HG03565 (cell line): ENCODE measurements around the gene METTL6.
"Not testable (repeated sequence)": the region's sequence is repeated elsewhere in the genome, so short reads cannot be mapped to it uniquely, and the experiment has no call there.

Experiments
- ATAC-seq: cut with Tn5 transposase; IDR thresholded peaks from one replicate; pipeline ENCODE4 v1.9.1; 2021; ENCODE audit warnings: mild to moderate bottlenecking, moderate library complexity; ENCODE audit not compliant: unreplicated experiment

The METTL6 gene

DNA sequence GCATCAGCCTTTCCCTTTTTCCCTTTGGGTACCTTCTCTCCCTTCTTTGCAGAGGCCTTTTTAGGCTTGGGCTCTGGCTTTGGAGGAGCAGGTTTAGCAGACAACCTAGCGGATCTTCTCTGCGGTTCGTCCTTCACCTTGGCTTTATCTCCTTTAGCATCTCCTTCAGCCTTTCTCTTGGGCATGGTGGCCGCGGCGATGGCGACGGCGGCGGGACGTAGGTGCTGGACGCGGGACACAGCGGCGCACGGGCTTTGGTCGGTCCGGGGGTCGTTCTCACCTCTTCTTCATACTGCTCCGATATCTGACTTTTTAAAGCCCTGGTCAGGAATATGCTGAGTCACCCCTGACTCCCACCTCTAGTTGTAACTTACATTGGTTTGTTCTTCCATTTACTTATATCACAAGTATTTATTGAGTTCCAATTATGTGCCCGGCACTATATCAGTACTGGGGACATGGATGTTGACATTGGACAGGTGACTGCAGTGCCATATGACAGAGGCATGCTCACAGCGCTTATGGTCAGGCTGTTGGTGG lies 51.8 kb downstream of the METTL6 start:
- no peak for ATAC-seq

DNA sequence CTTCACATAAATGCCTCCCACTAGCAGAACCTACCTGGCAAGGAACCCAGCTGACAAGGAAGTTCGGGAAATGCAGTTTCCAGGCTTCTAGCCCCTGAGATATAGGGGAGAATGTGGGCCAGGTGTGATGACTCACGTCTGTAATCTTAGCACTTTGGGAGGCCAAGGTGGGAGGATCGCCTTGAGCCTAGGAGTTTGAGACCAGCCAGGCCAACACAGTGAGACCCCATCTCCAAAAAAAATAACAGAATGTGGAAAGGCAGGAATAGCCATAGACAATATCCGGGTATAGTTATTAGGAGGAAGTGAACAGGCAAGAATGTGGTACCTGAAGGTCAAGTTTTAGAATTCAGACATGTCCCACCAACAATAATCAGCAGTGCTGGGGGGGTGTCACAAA lies 54.4 kb downstream of the METTL6 start:
- ATAC-seq, result no peak

DNA sequence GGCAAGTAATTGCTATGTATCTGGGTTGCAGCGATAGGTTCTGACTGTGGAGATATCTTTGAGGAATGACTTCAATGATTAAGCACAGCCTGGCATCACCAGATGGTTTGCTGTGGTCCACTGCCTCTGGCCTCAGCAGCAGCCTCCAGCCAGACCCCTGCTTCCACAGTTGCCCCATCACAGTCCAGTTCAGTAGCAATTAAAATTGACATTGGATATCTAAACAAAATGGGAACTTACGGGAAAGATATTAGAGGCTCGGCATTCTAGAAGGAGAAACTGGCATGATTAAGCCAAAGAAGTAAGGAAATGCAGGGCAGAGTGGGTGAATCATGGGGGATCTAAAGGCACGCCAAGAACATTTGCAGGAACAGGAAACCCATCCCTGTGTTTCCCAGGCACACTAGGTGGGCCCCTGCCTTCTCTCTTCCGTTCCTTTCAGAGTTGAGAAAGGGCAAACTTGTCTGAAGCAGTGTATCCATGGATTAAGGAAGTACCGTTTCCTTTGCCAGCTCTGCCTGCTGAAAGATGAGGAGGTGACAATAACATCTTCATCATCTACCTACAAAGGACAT lies 58.7 kb downstream of the METTL6 start:
- ATAC-seq, result no peak

DNA sequence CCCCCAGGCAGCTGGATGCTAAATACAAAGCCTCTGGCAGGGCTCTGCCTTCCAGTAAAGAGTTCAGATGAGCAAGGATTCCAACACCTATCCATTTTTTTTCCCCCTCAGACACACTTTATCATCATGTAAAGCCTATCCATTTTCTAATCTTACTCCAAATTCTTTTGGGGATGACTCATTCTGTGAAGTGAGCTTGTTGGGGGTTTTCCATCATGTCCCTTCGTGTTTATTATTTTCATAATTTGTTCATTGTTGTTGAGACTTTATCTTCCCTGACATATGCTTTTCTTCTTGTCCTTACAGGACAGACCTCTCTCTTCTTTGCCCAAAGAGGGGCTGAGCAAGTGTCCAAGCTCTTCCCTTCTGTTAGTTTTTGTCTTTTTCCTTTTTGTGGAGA lies 60.3 kb downstream of the METTL6 start:
- ATAC-seq, result no peak

DNA sequence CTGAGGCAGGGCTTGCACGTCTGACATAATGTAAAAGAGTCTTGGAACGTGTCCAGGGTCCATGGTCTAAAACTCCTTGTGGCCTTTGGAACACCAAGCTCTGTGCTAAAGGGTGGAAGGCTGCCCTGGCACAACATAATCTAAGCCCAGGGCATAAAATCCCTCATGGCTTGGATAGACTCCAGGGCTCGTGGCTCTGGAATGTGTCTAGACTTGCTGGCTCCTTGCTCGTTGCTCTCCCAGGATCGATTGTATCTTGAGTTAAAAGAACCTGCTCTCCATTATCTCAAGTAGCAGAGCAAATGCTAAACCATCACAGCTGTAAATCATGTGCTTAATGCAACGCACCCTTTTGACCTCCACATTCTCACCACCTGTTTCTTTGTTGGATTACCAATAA lies 63.3 kb downstream of the METTL6 start:
- not testable (repeated sequence) for ATAC-seq

DNA sequence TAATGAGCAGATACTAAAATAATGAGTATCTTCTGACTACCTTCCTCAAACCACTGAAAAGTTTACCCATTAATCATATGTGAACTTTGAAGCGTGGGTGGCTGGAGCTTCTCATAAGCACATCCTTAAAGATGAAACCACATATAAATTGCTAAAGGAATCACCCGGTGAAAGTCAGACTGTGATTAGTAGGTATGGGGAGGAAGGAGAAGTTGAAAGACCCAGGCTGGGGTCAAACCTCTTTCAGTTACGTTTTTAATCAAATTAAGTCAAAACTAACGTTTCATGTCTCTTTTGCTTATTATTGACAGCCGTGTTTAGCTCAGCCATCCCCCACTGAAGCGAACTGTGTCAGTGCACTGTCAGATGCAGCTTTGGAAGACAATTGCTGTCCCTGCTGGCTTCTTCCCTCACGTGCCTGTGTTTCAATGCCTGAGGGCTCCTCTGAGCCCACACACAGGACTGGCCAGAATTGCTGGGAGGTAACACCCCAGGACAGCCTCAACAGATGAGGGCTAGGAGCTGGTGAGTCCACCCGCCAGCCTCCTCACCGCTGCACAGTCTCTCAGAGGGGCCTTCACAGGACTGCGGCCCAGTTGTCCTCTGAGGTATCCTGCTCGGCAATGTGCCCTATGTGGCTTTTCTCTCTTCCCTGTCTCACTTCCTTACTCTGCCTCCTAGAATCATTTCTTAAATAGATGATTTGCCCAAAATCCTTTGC lies 65.7 kb downstream of the METTL6 start:
- ATAC-seq, result peak; percentile 82

DNA sequence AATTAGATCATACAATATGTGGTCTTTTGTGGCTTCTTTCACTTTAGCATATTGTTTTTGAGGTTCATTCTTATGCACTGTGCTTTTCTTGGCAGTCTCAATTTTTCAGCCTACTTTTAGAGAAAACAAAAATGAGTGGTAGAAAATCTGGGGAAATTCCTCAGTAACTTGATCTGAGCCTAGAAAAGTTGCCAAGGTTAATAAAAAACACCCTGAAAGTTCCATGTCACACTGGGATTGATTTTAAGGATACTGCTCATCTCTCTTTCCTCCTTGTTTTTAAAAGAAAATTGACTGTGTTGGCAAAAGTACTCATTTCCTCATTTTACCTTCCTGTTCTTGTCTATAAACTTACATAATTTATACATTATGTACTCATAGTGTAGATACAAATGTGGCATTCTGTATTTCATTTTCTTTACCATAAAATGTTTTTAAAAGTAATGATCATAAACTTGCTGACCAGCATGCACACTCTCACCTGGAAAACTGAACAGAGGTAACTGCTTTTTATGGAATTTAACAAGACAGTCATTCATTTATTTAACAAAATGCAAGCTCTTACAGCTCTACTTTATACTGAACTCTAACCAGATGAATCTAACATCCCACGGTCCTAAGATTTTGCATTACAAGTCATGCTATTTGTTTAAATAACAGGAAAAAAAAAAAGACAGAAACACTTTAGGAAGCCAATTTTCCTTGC lies 66.4 kb downstream of the METTL6 start:
- no peak for ATAC-seq
